Stimulated activated CD4-positive, alpha-beta T cell treated with anti-CD3 and anti-CD28 coated beads, Interleukin-12 subunit alpha, Interleukin-12 subunit beta, amount 100 ng/mL, for 48 hours (primary cell): Measurements from ENCODE around the gene INTS1.
"Not testable (repeated sequence)": the region's sequence is repeated elsewhere in the genome, so short reads cannot be mapped to it uniquely, and the experiment has no call there.

Experiments
- DNase-seq, 3 donors: peaks; one replicate each; pipeline ENCODE4 v3.0.0-alpha.2; 2020; ENCODE audit warnings: low read depth in 2 of 3, low spot score in 1 of 3

The INTS1 gene

GRCh38 chr7:1531979-1532455 lies 27.8 kb upstream of the INTS1 start:
- no peak for DNase-seq

DNA sequence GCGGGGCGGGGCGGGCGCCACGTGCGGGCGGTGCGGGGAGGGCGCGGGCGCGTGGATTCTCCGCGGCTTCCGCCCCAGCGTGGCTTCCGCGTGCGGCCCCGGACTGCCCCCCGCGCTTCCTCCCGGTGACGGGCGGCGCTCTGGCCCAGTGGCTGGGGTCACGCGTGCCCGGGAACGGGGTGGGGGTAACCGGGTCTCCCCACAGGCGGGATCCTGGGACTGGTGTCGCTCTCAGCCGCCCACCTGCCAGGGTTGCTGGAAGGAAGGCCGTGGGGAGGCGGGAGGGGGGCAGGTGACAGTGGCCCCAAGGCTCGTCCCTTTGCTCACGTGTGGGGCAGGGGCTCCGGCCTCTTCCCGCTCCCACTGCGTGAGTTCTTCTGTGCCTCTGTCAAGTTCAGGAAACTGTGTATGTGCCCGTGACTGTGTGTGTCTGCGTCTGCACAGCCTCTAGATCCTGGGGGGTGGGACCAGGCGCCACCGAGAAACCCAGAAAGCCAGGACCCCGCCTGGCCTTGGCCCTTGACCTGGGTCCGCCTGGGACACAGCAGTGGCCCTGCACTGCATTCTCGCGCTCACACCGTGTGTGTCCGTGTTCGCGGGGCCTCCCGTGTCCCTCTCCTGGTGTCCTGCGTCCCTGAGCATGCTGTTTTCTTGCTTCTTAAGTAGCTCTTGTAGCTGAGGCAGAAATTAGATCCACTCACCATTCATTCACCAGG lies 27.2 kb upstream of the INTS1 start:
- DNase-seq, result no peak

GRCh38 chr7:1530946-1531262 lies 26.7 kb upstream of the INTS1 start:
- DNase-seq, result no peak

- DNase-seq, result no peak
Measured at GRCh38 chr7:1529383-1530116, 25.4 kb upstream of the INTS1 start.

GRCh38 chr7:1526271-1526754 lies 22.1 kb upstream of the INTS1 start:
- DNase-seq, result no peak

DNA sequence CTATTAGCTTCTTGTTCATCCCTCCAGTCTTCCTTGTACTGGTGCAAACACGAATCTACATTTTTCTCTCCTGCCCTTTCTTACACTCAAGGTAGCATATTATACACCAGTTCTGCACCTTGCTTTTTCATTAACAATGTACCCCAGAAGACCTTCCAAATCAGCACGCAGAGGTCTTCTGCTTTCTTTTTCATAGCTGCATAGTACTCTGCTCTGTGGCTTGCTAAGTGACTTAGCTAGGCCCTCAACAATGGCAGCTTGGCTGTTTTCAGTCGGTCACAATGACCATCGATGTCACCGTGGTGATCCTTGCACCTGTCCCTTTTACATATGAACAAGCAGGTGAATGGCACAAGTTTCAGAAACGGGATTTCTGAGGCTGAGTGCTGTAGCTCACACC lies 21.2 kb upstream of the INTS1 start:
- DNase-seq, result no peak

- DNase-seq, result no peak
Measured at GRCh38 chr7:1523844-1524243, 19.7 kb upstream of the INTS1 start.

GRCh38 chr7:1523208-1523607 lies 19.0 kb upstream of the INTS1 start:
- DNase-seq, result no peak

- no peak for DNase-seq
Measured at GRCh38 chr7:1521456-1521855, 17.3 kb upstream of the INTS1 start.

GRCh38 chr7:1520539-1521234 lies 16.5 kb upstream of the INTS1 start:
- no peak for DNase-seq

- DNase-seq, result not testable (repeated sequence)
Measured at GRCh38 chr7:1519322-1519922, 15.2 kb upstream of the INTS1 start.

- DNase-seq, result no peak
Measured at GRCh38 chr7:1516586-1517251, 12.5 kb upstream of the INTS1 start.

GRCh38 chr7:1515509-1515967 lies 11.3 kb upstream of the INTS1 start:
- not testable (repeated sequence) for DNase-seq

- no peak for DNase-seq
Measured at GRCh38 chr7:1514995-1515401, 10.8 kb upstream of the INTS1 start.

DNA sequence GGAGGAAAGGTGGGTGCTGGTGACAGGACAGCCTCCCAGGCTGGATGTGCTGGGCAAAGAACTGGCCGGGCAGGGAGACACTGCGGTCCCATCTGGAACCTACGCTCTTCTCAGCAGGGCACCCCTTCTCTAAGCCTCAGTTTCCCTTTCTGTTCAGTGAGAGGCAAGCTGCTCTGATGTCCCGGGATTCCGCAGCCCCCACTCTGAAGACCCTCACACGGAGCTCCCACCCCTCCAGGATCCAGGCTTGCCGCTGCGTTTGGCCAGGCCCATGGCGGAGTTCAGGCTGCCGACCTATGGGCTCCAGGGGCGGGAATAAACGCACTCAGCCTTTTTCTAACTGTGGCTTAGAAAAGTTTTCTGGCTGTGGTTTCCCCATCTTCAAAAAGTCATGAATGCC lies 10.2 kb upstream of the INTS1 start:
- DNase-seq, result no peak

DNA sequence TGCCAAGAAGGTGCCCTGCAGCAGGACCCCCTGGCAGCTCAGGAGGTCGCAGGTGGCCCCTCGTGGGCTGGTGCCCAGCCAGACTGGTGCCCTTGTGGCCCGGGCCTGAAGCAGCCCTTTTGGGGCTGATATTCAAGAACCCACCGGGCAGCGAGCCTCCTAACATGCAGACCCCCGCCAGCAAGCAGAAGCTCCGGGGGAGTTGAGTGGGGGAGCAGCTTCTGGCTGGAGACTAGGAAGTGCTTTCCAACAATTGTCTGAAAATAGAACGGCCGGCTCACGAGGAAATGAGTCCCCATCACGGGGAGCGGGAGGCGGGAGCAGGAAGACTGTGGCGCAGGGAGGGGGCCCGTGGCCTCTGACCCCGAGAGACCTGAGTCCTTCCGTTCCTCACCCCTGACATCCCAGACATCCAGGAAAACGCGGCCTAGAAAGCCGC lies 9.5 kb upstream of the INTS1 start:
- no peak for DNase-seq

GRCh38 chr7:1512781-1513656 lies 8.8 kb upstream of the INTS1 start:
- DNase-seq, result no peak

DNA sequence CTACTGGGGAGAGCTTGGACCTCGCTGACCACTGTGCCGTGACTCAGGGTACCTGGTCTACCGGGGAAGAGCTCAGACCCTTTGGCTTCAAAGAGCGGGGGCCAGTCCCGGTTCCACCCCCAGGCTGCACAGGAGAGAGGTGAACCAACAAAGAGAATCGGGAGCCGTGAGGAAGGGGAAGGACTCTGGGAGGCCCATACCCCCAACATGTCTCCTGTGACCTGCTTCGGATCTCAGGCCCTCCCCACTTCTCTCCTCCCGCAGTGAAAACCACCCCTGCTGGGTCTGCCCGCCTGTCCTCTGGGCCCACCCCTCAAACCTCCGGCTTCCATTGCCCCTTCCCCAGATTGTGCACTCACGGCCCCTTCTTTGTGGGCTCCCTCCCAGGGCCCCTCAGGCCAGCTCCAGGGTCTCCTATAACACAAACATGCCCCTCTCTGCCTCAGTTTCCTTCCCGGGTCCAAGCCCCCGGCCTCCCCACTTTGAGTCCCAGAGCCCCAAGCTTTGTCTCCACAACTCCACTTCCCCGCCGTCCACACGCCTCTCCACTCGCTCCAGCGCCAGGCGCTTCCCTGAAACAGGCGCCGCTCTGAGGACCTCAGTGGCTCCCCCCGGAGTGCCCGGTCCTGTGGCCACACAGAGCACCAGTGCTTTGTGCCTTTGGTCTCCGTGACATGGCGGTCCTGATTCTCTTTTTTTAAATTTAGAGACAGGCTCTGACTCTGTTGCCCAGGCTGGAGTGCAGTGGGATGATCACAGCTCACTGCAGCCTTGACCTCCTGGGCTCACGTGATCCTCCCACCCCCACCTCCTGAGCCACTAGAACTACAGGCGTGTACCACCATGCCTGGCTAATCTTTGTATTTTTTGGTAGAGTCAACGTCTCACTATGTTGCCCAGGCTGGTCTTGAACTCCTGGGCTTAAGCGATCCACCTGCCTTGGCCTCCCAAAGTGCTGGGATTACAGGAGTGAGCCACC lies 7.5 kb upstream of the INTS1 start:
- no peak for DNase-seq

DNA sequence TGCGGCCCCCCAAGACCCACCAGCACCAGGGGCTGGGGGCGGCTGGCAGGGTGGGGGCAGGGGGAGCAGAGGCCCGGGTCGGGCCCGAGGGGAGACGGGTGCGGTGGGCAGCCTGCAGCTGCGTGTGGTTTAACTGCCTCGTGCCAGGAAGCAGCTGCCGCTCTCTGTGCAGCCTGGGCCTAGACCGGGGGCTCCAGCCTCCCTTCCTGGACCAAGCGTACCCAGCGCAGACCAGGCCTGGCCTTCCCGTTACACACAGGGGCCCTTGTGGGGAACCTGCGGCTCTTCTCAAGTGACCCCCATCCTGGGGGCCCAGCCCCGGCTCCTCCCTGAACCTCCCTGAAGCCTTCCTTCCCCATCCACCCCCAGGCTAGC lies 6.6 kb upstream of the INTS1 start:
- no peak for DNase-seq
